SK-N-MC (cell line): ENCODE data around the gene TBCB.

ENCODE experiments used
- EZH2 ChIP-seq: fragments of 200-600 bp; sonication (generic); IDR thresholded peaks from one replicate; pipeline ENCODE4 v1.6.1; 2017; ENCODE audit warnings: antibody characterized with exemption
- FOXP2 ChIP-seq: optimal IDR thresholded peaks from 2 replicates; pipeline ENCODE3; 2011; ENCODE audit warnings: mild to moderate bottlenecking, moderate library complexity; ENCODE audit not compliant: insufficient read depth; ENCODE audit errors: extremely low read length, control extremely low read depth
- POLR2AphosphoS5 ChIP-seq: IDR thresholded peaks from 2 replicates; pipeline ENCODE4 v1.6.1; 2012; ENCODE audit warnings: mild to moderate bottlenecking, low read depth, low read length, borderline replicate concordance

- no peak for TF ChIP-seq EZH2
- TF ChIP-seq POLR2AphosphoS5, result no peak
- no peak for TF ChIP-seq FOXP2
Measured at GRCh38 chr19:36169084-36169760, 54.0 kb downstream of the TBCB start.
